ENCODE measurements around the gene SNX27.
"Not testable (repeated sequence)": the region's sequence is repeated elsewhere in the genome, so short reads cannot be mapped to it uniquely, and the experiment has no call there.

SNX27 gene

GRCh38 chr1:151721788-151722510, 110.1 kb downstream of the SNX27 start:
- no peak for DNase-seq (ENCODE audit: low spot score)

- DNase-seq (ENCODE audit: low spot score) = no peak
Observed at GRCh38 chr1:151723726-151724370, 112.0 kb downstream of the SNX27 start.

DNA sequence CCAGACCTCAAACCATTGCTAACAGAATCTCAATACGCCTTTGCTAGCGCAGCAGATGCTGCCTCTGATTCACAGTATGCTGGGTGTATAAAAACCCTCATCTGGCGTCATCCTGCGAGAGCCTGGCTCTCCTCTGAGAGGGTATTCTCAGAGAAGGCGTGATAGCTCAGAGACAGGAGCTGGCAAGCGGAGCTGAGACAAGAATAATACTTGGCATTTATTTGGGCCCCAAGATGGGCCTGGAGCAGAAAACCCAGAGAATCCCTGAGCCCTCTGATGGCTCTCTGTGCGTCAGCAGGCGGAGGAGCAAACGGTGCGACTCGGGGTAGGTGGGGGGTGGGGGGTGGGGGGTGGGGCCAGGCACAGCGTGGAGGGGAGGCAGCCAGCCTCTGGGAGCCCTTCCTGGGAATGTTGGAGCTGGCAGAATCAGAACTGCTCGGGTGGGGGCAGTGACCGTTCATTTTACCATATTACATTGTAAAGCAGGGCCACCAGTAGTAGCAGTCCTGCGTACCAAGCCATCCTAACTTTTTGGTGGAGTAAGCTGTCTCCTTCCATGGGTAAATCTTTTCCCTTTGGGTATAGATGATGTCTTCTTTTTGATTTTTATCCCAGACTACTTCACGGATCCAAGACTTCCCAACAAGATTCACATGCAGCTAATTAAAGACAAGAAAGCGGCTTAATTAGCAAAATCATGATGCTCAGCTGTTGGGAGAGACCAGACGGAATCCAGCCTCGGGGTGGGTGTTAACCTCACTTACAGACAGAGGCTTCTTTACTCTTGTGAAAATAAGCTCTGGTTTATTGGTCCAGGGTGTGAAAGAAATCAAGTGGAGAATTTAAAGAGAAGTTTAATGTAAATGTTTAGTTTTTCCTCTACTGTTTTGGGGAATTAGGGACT, 116.6 kb downstream of the SNX27 start:
- DNase-seq (ENCODE audit: low spot score) = peak; percentile 44

DNA sequence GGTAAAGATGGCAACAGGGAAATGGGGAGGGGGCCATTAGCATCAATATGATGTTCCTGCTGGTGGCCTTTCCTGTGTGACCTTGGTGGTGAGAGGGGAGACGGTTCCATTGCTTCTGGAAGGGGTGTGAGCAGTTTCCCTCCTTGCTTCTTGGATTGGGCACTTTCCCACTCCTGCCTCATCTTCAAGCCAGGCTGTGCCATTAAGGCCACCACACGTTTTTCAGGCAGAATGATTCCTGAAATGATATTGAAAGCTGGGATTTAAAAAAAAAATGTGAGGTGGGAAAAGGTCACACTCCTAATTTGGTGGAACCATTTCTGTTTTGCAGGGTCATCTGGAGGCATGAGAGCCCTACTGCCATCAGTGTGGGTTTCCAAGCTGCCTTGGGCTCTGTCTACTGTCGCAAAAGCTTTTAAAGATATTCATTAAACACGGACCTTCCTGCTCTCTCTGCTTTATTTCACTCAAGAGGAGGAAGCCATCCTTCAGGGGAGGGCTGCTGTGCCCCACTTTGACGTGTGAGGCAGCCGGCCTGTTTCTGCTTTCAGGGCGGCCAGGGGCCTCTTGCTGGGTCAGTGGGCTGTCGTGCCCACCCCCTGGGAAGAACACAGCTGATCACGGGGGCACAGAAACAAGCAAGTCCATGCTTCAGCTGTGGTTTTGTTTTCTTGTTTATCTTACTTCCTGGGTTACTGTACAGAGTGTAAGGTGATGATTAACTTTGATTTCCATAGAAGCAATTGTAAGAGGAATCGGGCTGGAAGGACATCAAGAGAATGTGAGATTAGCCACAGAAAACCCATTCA, 117.5 kb downstream of the SNX27 start:
- no peak for DNase-seq (ENCODE audit: low spot score)

- no peak for DNase-seq (ENCODE audit: low spot score)
Observed at GRCh38 chr1:151729966-151730291, 118.1 kb downstream of the SNX27 start.

DNA sequence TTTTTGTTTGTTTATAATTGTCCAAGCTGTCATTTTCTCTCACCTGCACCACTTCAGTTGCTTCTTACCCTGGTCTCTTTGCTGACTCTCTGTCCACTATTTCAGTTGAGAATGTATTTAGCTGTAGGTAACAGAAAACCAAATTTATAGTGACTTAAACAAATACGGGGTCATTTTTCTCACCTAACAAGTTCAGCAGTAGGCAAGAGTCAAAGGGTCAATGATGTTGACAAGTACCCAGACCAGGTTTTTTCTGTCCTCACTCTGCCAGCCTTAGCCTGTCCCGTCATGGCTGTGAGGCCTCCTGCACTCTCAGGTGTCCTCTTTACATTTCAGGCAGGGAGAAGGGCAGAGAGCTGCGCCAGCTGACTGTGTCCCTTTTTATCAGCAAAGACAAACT, 121.3 kb downstream of the SNX27 start:
- no peak for DNase-seq (ENCODE audit: low spot score)

DNA sequence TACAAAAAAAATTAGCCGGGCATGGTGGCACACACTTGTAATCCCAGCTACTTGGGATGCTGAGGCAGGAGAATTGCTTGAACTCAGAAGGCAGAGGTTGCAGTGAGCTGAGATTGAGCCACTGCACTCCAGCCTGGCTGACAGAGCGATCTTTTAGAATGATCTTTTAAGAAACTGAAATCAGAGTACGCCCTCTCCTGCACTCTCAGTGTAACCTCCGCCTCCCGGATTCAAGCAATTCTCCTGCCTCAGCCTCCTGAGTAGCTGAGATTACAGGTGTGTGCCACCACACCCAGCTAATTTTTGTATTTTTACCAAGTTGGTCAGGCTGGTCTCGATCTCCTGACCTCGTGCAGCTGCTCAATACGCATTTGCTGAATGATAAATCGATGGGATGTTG, 122.1 kb downstream of the SNX27 start:
- DNase-seq (ENCODE audit: low spot score) = not testable (repeated sequence)

DNA sequence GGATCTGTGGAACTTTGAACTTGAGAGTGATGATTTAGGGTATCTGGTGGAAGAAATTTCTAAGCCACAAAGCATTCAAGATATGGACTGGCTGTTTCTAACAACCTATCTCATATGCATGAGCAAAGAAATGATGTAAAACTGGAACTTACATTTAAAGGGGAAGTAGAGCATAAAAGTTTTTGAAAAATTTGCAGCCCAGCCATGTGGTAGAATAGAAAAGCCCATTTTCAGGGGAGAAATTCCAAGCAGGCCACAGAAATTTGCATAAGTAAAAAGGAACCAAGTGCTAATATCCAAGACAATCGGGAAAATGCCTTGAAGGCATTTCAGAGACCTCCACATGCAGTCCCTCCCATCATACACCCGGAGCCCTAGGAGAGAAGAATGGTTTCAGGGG, 125.2 kb downstream of the SNX27 start:
- DNase-seq (ENCODE audit: low spot score) = no peak

DNA sequence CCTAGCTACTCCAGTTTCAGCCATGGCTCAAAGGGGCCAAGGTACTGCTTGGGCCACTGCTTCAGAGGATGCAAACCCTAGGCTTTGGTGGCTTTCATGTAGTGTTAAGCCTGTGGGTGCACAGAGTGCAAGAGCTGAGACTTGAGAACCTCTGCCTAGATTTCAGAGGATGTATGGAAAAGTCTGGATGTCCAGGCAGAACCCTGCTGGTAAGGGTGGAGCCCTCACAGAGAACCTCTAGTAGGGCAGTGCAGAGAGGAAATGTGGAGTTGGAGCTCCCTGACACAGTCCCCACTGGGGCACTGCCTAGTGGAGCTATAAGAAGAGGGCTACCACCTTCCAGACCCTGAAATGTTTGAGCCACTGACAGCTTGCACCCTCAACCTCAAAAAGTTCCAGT, 125.6 kb downstream of the SNX27 start:
- DNase-seq (ENCODE audit: low spot score) = no peak

DNA sequence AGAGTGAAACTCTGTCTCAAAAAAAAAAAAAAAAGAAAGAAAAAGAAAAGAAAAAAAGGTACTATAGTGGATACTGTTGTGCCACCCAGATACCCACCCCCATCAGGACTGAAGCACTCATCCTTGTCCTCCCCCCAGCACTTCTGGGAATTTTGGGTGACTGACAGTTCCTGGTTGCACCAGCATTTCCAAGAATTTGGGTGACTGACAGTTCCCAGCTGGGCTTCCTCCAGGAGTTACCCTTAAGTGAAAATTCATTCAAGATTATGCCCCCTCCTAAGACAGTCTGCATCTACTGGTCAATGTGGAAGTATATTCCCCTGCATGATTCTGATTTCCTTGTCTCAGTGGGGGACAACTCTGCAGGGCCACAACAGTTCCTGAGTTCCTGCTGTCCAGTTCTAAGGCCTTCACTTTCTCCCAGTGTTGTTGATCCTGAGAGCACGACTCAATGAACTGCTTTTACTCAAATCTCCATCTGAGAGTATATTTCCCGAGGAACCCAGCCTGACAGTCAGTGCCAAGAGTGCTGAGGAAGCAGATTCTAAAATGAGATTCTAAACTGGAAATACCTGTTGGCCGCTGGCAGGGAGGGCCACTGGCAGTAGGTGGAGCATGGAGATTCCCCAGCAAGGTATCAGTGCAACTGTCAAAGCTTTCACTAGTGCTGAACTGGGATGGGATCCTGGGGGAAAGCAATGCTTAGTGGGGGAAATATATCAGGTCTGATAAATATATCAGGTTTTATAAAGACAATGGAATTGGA, 127.9 kb downstream of the SNX27 start:
- DNase-seq (ENCODE audit: low spot score) = no peak

- no peak for DNase-seq (ENCODE audit: low spot score)
Observed at GRCh38 chr1:151741516-151741915, 129.7 kb downstream of the SNX27 start.

Measured in AG08396 (cell line).